DMS53 (cell line): ENCODE results near the gene SAMD4A.
"Not testable (repeated sequence)": the region's sequence is repeated elsewhere in the genome, so short reads cannot be mapped to it uniquely, and the experiment has no call there.

ENCODE experiments used
- DNase-seq: peaks from one replicate; lab custom pipeline; 2025; lab: John Stamatoyannopoulos, UW

SAMD4A gene

GRCh38 chr14:54734966-54735365 lies 168.0 kb downstream of the SAMD4A start:
- DNase-seq = no peak

GRCh38 chr14:54735424-54735823 lies 168.5 kb downstream of the SAMD4A start:
- DNase-seq = no peak

GRCh38 chr14:54737132-54737711 lies 170.3 kb downstream of the SAMD4A start:
- DNase-seq = peak; percentile 38

- peak; percentile 12 for DNase-seq
Measured at GRCh38 chr14:54738009-54738408, 171.1 kb downstream of the SAMD4A start.

GRCh38 chr14:54739514-54739913 lies 172.6 kb downstream of the SAMD4A start:
- no peak for DNase-seq

- no peak for DNase-seq
Measured at GRCh38 chr14:54742492-54743350, 175.8 kb downstream of the SAMD4A start.

GRCh38 chr14:54743382-54743781 lies 176.5 kb downstream of the SAMD4A start:
- DNase-seq = no peak

GRCh38 chr14:54746019-54746418 lies 179.1 kb downstream of the SAMD4A start:
- no peak for DNase-seq

GRCh38 chr14:54747616-54748015 lies 180.7 kb downstream of the SAMD4A start:
- DNase-seq = no peak

- no peak for DNase-seq
Measured at GRCh38 chr14:54749180-54749579, 182.3 kb downstream of the SAMD4A start.

GRCh38 chr14:54749727-54750126 lies 182.8 kb downstream of the SAMD4A start:
- DNase-seq = no peak

GRCh38 chr14:54752611-54753010 lies 185.7 kb downstream of the SAMD4A start:
- DNase-seq = not testable (repeated sequence)

GRCh38 chr14:54753396-54753795 lies 186.5 kb downstream of the SAMD4A start:
- DNase-seq = not testable (repeated sequence)

- DNase-seq = no peak
Measured at GRCh38 chr14:54754116-54754622, 187.2 kb downstream of the SAMD4A start.

- no peak for DNase-seq
Measured at GRCh38 chr14:54754623-54755386, 187.9 kb downstream of the SAMD4A start.

- no peak for DNase-seq
Measured at GRCh38 chr14:54756656-54757392, 189.9 kb downstream of the SAMD4A start.

- DNase-seq = no peak
Measured at GRCh38 chr14:54758041-54758440, 191.1 kb downstream of the SAMD4A start.

GRCh38 chr14:54759982-54760585 lies 193.2 kb downstream of the SAMD4A start:
- DNase-seq = no peak

- no peak for DNase-seq
Measured at GRCh38 chr14:54760866-54761575, 194.1 kb downstream of the SAMD4A start.

GRCh38 chr14:54761835-54762234 lies 194.9 kb downstream of the SAMD4A start:
- no peak for DNase-seq

GRCh38 chr14:54762296-54762695 lies 195.4 kb downstream of the SAMD4A start:
- no peak for DNase-seq
